Skeletal muscle satellite cell (primary cell): ENCODE measurements around the gene RARRES1.

ENCODE experiments used
- H3K27me3 ChIP-seq: 2 replicates; pipeline ENCODE4 v1.7.0; 2013; ENCODE audit warnings: low read length; ENCODE audit not compliant: control insufficient read depth, insufficient read depth
- H3K36me3 ChIP-seq: 2 replicates; pipeline ENCODE4 v1.7.0; 2013; ENCODE audit warnings: mild to moderate bottlenecking, control low read depth, low read length; ENCODE audit not compliant: insufficient read depth
- H3K4me1 ChIP-seq: 2 replicates; pipeline ENCODE4 v1.7.0; 2013; ENCODE audit warnings: low read length; ENCODE audit not compliant: control insufficient read depth, insufficient read depth
- H3K4me2 ChIP-seq: 2 replicates; pipeline ENCODE4 v1.7.0; 2013; ENCODE audit warnings: mild to moderate bottlenecking, low read length
- H3K4me3 ChIP-seq: 2 replicates; pipeline ENCODE4 v1.7.0; 2013; ENCODE audit warnings: low read length
- H3K9ac ChIP-seq: 2 replicates; pipeline ENCODE4 v1.7.0; 2013; ENCODE audit warnings: mild to moderate bottlenecking, low read depth, low read length, moderate library complexity
- H3K9me3 ChIP-seq: replicated peaks from 2 replicates; pipeline ENCODE4 v1.7.0; 2013; ENCODE audit warnings: mild to moderate bottlenecking, control low read depth, low read length

RARRES1 gene

GRCh38 chr3:158771982-158772381 is 39.7 kb upstream of the RARRES1 start:
- Histone ChIP-seq H3K36me3 (no peaks in the 10 kb centered on the region), H3K9ac (no peak overlapping the region), H3K4me1 (peaks cover 30% of the 10 kb centered on the region), H3K4me3 (no peak overlapping the region), H3K9me3 (no peaks in the 10 kb centered on the region), H3K27me3 (no peaks in the 10 kb centered on the region), H3K4me2 (no peak overlapping the region)

- peaks cover 30% of the 10 kb centered on the region for H3K4me1 ChIP-seq
- H3K9ac ChIP-seq = no peak overlapping the region
- H3K27me3 ChIP-seq = no peaks in the 10 kb centered on the region
- no peaks in the 10 kb centered on the region for H3K9me3 ChIP-seq
- no peaks in the 10 kb centered on the region for H3K36me3 ChIP-seq
- no peak overlapping the region for H3K4me2 ChIP-seq
- no peak overlapping the region for H3K4me3 ChIP-seq
Observed at GRCh38 chr3:158771577-158771976, 39.3 kb upstream of the RARRES1 start.

- Histone ChIP-seq H3K4me1 (peaks cover 30% of the 10 kb centered on the region), H3K9me3 (no peaks in the 10 kb centered on the region), H3K9ac (no peak overlapping the region), H3K36me3 (no peaks in the 10 kb centered on the region), H3K27me3 (no peaks in the 10 kb centered on the region), H3K4me3 (no peak overlapping the region), H3K4me2 (peak overlapping the region; percentile 77)
Observed at GRCh38 chr3:158770741-158771350, 38.6 kb upstream of the RARRES1 start.

- Histone ChIP-seq H3K4me2 (peak overlapping the region; percentile 77), H3K36me3 (no peaks in the 10 kb centered on the region), H3K4me3 (peak overlapping the region; percentile 45), H3K9ac (peak overlapping the region; percentile 53), H3K9me3 (no peaks in the 10 kb centered on the region), H3K27me3 (no peaks in the 10 kb centered on the region), H3K4me1 (peaks cover 30% of the 10 kb centered on the region)
Observed at GRCh38 chr3:158769952-158770740, 37.9 kb upstream of the RARRES1 start.

GRCh38 chr3:158769549-158769948 is 37.3 kb upstream of the RARRES1 start:
- peak overlapping the region; percentile 45 for H3K4me3 ChIP-seq
- H3K36me3 ChIP-seq = no peaks in the 10 kb centered on the region
- H3K27me3 ChIP-seq = no peaks in the 10 kb centered on the region
- no peaks in the 10 kb centered on the region for H3K9me3 ChIP-seq
- H3K9ac ChIP-seq = peak overlapping the region; percentile 53
- H3K4me2 ChIP-seq = peak overlapping the region; percentile 77
- peaks cover 30% of the 10 kb centered on the region for H3K4me1 ChIP-seq

- H3K4me3 ChIP-seq = peak overlapping the region; percentile 52
- peak overlapping the region; percentile 77 for H3K4me2 ChIP-seq
- peaks cover 30% of the 10 kb centered on the region for H3K4me1 ChIP-seq
- H3K27me3 ChIP-seq = no peaks in the 10 kb centered on the region
- H3K9ac ChIP-seq = peak overlapping the region; percentile 53
- no peaks in the 10 kb centered on the region for H3K9me3 ChIP-seq
- H3K36me3 ChIP-seq = no peaks in the 10 kb centered on the region
Observed at GRCh38 chr3:158768881-158769543, 36.8 kb upstream of the RARRES1 start.

GRCh38 chr3:158768361-158768787 is 36.1 kb upstream of the RARRES1 start:
- peaks cover 30% of the 10 kb centered on the region for H3K4me1 ChIP-seq

GRCh38 chr3:158766364-158766763 is 34.1 kb upstream of the RARRES1 start:
- Histone ChIP-seq H3K9me3 (no peaks in the 10 kb centered on the region), H3K4me3 (no peak overlapping the region), H3K27me3 (no peaks in the 10 kb centered on the region), H3K36me3 (no peaks in the 10 kb centered on the region), H3K4me2 (no peak overlapping the region), H3K9ac (no peak overlapping the region), H3K4me1 (peaks cover 30% of the 10 kb centered on the region)

More at GRCh38 chr3:158768361-158768787, 36.1 kb upstream of the RARRES1 start:
- no peaks in the 10 kb centered on the region for H3K27me3 ChIP-seq
- peak overlapping the region; percentile 51 for H3K9ac ChIP-seq
- no peaks in the 10 kb centered on the region for H3K36me3 ChIP-seq
- peak overlapping the region; percentile 52 for H3K4me3 ChIP-seq
- H3K4me2 ChIP-seq = peak overlapping the region; percentile 77
- H3K9me3 ChIP-seq = no peaks in the 10 kb centered on the region

GRCh38 chr3:158765518-158766205 is 33.4 kb upstream of the RARRES1 start:
- H3K9ac ChIP-seq = no peak overlapping the region
- H3K27me3 ChIP-seq = no peaks in the 10 kb centered on the region
- H3K4me1 ChIP-seq = peaks cover 29% of the 10 kb centered on the region
- H3K4me2 ChIP-seq = no peak overlapping the region
- H3K4me3 ChIP-seq = no peak overlapping the region
- H3K36me3 ChIP-seq = no peaks in the 10 kb centered on the region
- H3K9me3 ChIP-seq = no peaks in the 10 kb centered on the region

- H3K36me3 ChIP-seq = no peaks in the 10 kb centered on the region
- no peak overlapping the region for H3K4me2 ChIP-seq
- H3K9ac ChIP-seq = no peak overlapping the region
- H3K4me3 ChIP-seq = no peak overlapping the region
- H3K4me1 ChIP-seq = peaks cover 7% of the 10 kb centered on the region
- no peaks in the 10 kb centered on the region for H3K9me3 ChIP-seq
- H3K27me3 ChIP-seq = no peaks in the 10 kb centered on the region
Observed at GRCh38 chr3:158763421-158763820, 31.2 kb upstream of the RARRES1 start.

GRCh38 chr3:158762701-158763100 is 30.4 kb upstream of the RARRES1 start:
- Histone ChIP-seq H3K4me1 (peaks cover under 1% of the 10 kb centered on the region), H3K36me3 (no peaks in the 10 kb centered on the region), H3K9ac (no peak overlapping the region), H3K27me3 (no peaks in the 10 kb centered on the region), H3K9me3 (no peaks in the 10 kb centered on the region), H3K4me2 (no peak overlapping the region), H3K4me3 (no peak overlapping the region)
